Prostate gland (tissue), 2 donors: ENCODE results near the gene SLC5A6. TPM values are rescaled to one million over a fixed set of nuclear protein-coding genes. Genes with fewer than 3 reads are reported as not detected.

Source experiments
- DNase-seq: peaks from one replicate; pipeline ENCODE4 v3.0.0-alpha.2; 2019; ENCODE audit warnings: low spot score
- H3K27ac ChIP-seq, 2 donors: fragments of 200-600 bp; sonication (generic); 2 replicates each; pipeline ENCODE4 v1.5.1; 2017 to 2019
- H3K27me3 ChIP-seq: fragments of 200-600 bp; sonication (generic); replicated peaks from 2 replicates; pipeline ENCODE4 v1.5.1; 2019; ENCODE audit not compliant: insufficient read depth
- H3K36me3 ChIP-seq, 2 donors: fragments of 200-600 bp; sonication (generic); 1 replicate in 1 of 2; 2 replicates in 1 of 2; pipeline versions ENCODE4 v1.5.1 to v1.8.1; 2017 to 2019
- H3K4me1 ChIP-seq: fragments of 200-600 bp; sonication (generic); replicated peaks from 2 replicates; pipeline ENCODE4 v1.5.1; 2019
- H3K4me3 ChIP-seq, 2 donors: fragments of 200-600 bp; sonication (generic); 2 replicates each; pipeline ENCODE4 v1.5.1; 2017 to 2019
- H3K9me3 ChIP-seq: fragments of 200-600 bp; sonication (generic); 2 replicates; pipeline ENCODE4 v1.5.1; 2017
- POLR2A ChIP-seq: fragments of 450-650 bp; IDR thresholded peaks from one replicate; pipeline ENCODE4 v1.6.1; 2016; ENCODE audit warnings: antibody characterized with exemption, mild to moderate bottlenecking
- POLR2AphosphoS5 ChIP-seq: sonication (generic); formaldehyde crosslinking; IDR thresholded peaks from one replicate; pipeline ENCODE4 v1.6.1; 2017; ENCODE audit warnings: antibody characterized with exemption
- WGBS: methylation state at CpG from one replicate; pipeline ENCODE4 v1.1.5; 2018; 5-methylcytosine and 5-hydroxymethylcytosine counted together
- intact Hi-C: fragments of 100-400 bp; cut with DNase I; formaldehyde crosslinking; loops from one replicate; pipeline ENCODE4 v1.14.2; 2022
- total RNA-seq, 2 donors: library from RNA; depleted of rRNA; stranded (reverse); fragments of >200 nt; gene quantifications; one replicate each; pipeline ENCODE4 v1.1.0, GENCODE V29; 2016
- TF ChIP-seq, protein P1 (sequence below), 4 experiments: fragments of 200-600 bp in 2 of 4; fragments of 450-650 bp in 2 of 4; sonication (generic) in 2 of 4; IDR thresholded peaks; 1 replicate in 3 of 4; 2 replicates in 1 of 4; pipeline ENCODE4 v1.5.1; 2016 to 2019; ENCODE audit warnings: antibody characterized with exemption in 4 of 4, mild to moderate bottlenecking in 2 of 4, moderate library complexity in 2 of 4

SLC5A6 gene
- total RNA-seq, 2 donors from 2014 or later, result 23.9 to 65.2 TPM

- Histone ChIP-seq H3K4me3 (no peak overlapping the region), H3K36me3 (no peaks in the 10 kb centered on the region), H3K27ac (no peak overlapping the region), H3K4me1 (no peaks in the 10 kb centered on the region), H3K9me3 (no peaks in the 10 kb centered on the region), H3K27me3 (no peaks in the 10 kb centered on the region)
- WGBS, result 46% methylated on average over 1 of the region's 1 CpG
- no peak for DNase-seq
- intact Hi-C loops, result no loop called here
- TF ChIP-seq POLR2A (no peak), POLR2AphosphoS5 (no peak)
- TF ChIP-seq, protein P1, sequence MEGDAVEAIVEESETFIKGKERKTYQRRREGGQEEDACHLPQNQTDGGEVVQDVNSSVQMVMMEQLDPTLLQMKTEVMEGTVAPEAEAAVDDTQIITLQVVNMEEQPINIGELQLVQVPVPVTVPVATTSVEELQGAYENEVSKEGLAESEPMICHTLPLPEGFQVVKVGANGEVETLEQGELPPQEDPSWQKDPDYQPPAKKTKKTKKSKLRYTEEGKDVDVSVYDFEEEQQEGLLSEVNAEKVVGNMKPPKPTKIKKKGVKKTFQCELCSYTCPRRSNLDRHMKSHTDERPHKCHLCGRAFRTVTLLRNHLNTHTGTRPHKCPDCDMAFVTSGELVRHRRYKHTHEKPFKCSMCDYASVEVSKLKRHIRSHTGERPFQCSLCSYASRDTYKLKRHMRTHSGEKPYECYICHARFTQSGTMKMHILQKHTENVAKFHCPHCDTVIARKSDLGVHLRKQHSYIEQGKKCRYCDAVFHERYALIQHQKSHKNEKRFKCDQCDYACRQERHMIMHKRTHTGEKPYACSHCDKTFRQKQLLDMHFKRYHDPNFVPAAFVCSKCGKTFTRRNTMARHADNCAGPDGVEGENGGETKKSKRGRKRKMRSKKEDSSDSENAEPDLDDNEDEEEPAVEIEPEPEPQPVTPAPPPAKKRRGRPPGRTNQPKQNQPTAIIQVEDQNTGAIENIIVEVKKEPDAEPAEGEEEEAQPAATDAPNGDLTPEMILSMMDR (IDR thresholded peaks at IDR 0.05), result no peak
These were observed 43.6 kb upstream of the SLC5A6 start for GRCh38 chr2:27255660-27256059.

DNA sequence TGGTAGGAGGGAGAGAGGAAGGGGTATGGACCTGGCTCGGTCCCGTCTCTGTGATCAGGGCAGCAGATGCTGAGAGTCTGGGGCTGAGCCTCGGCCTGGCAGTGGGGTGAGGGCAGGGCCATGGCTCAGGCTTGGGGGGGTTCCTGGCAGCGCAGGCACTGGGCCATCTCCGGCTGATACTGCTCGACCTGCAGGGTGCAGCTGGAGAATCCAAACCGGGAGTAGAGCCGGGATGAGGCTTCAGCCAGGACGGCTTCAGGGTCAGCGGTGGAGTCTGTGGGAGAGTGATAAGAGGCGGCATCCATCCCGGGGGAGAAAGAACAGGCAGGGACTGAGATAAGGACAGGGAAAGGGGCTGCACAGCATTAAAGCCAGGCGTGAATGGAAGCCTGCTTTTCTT is 43.1 kb upstream of the SLC5A6 start:
- intact Hi-C loops, result no loop called here
- DNase-seq, result no peak

DNA sequence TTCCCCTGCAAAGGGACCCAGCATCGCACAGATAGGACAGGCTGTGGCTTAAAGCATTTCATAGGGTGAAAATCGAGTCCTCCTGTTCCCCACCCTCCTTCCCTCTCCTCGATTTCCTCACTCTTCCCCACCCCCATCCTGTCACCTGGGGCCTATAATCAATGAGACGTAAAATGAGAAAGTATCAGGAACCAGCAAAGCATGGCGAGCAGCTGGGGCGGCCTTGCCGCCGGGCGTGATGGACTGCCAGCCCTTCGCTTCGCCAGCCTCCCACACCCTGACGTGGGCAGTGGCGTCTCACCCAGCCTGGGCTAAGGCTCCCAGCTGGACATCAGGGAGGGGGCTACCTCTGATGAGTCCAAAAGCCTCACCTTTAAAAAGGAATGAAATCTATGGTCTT is 39.7 kb upstream of the SLC5A6 start:
- H3K27ac ChIP-seq, result no peak overlapping the region
- peaks cover 11% of the 10 kb centered on the region for H3K4me1 ChIP-seq
- H3K9me3 ChIP-seq, result no peaks in the 10 kb centered on the region
- WGBS, result 79% methylated on average over 13 of the region's 13 CpGs
- no peak for DNase-seq
- TF ChIP-seq POLR2AphosphoS5, result no peak
- TF ChIP-seq POLR2A, result no peak
- TF ChIP-seq, protein P1 (IDR thresholded peaks at IDR 0.05), result no peak
- no peaks in the 10 kb centered on the region for H3K36me3 ChIP-seq
- H3K27me3 ChIP-seq, result no peaks in the 10 kb centered on the region
- intact Hi-C loops, result no loop called here
- no peak overlapping the region for H3K4me3 ChIP-seq

More for the DNA sequence above, 43.1 kb upstream of the SLC5A6 start:
- TF ChIP-seq, protein P1 (IDR thresholded peaks at IDR 0.05), result no peak
- TF ChIP-seq POLR2AphosphoS5 (no peak), POLR2A (no peak)
- H3K4me3 ChIP-seq, result no peak overlapping the region
- H3K4me1 ChIP-seq, result no peaks in the 10 kb centered on the region
- no peak overlapping the region for H3K27ac ChIP-seq
- 55% methylated on average over 13 of the region's 13 CpGs for WGBS
- H3K36me3 ChIP-seq, result no peaks in the 10 kb centered on the region
- H3K9me3 ChIP-seq, result no peaks in the 10 kb centered on the region
- no peaks in the 10 kb centered on the region for H3K27me3 ChIP-seq

- H3K9me3 ChIP-seq, result no peaks in the 10 kb centered on the region
- no peak overlapping the region for H3K4me3 ChIP-seq
- intact Hi-C loops, result no loop called here
- no peak for DNase-seq
- WGBS, result 72% methylated on average over 13 of the region's 13 CpGs
- no peak for TF ChIP-seq POLR2AphosphoS5
- TF ChIP-seq, protein P1 (IDR thresholded peaks at IDR 0.05), result no peak
- no peak for TF ChIP-seq POLR2A
- no peak overlapping the region for H3K27ac ChIP-seq
- peaks cover 11% of the 10 kb centered on the region for H3K4me1 ChIP-seq
- no peaks in the 10 kb centered on the region for H3K36me3 ChIP-seq
- no peaks in the 10 kb centered on the region for H3K27me3 ChIP-seq
These were observed 38.7 kb upstream of the SLC5A6 start for GRCh38 chr2:27250652-27251379.
